ENCODE data around the gene SNX25. TPM values are rescaled to one million over a fixed set of nuclear protein-coding genes. Genes with fewer than 3 reads are reported as not detected.

Gene SNX25
- polyA plus RNA-seq, 1 donor from 2014 or later: 6.4 TPM

GRCh38 chr4:185351691-185352090, 142.3 kb downstream of the SNX25 start:
- Histone ChIP-seq H3K79me2 (replicated peaks; ENCODE audit: insufficient read depth, low read length) (no peaks in the 10 kb centered on the region), H3K9me2 (ENCODE audit: insufficient read depth, low read length) (no peaks in the 10 kb centered on the region), H3K36me3 (ENCODE audit: insufficient read depth, low read length) (no peaks in the 10 kb centered on the region), H3K9ac (ENCODE audit: low read length) (no peak overlapping the region), H4K20me1 (ENCODE audit: insufficient read depth) (no peaks in the 10 kb centered on the region), H3K27me3 (ENCODE audit: insufficient read depth, low read depth, low read length) (no peaks in the 10 kb centered on the region), H3K9me3 (ENCODE audit: low read length) (no peaks in the 10 kb centered on the region), H2AFZ (ENCODE audit: low read depth, low read length) (no peak overlapping the region), H3F3A (ENCODE audit: insufficient read depth, low read length, poor library complexity, severe bottlenecking) (no peaks in the 10 kb centered on the region), H3K4me2 (ENCODE audit: low read length) (no peak overlapping the region), H3K27ac (ENCODE audit: low read length) (no peak overlapping the region), H3K4me3 (ENCODE audit: low read length) (no peak overlapping the region)
- TF ChIP-seq RAD21 (conservative IDR thresholded peaks at IDR 0.05) (no peak), EZH2 (IDR thresholded peaks at IDR 0.05; ENCODE audit: borderline replicate concordance, insufficient read depth, low read length, poor library complexity, severe bottlenecking) (no peak), TAF1 (IDR thresholded peaks at IDR 0.05; ENCODE audit: low read depth) (no peak), POLR2AphosphoS5 (IDR thresholded peaks at IDR 0.05) (no peak), MXI1 (conservative IDR thresholded peaks at IDR 0.05; ENCODE audit: poor library complexity, severe bottlenecking) (no peak), REST (IDR thresholded peaks at IDR 0.05; ENCODE audit: borderline replicate concordance) (no peak), CTCF (IDR thresholded peaks at IDR 0.05; ENCODE audit: poor library complexity, severe bottlenecking) (no peak), EP300 (conservative IDR thresholded peaks at IDR 0.05; ENCODE audit: poor library complexity, severe bottlenecking) (no peak), SMC3 (conservative IDR thresholded peaks at IDR 0.05; ENCODE audit: poor library complexity) (no peak)

- no peaks in the 10 kb centered on the region for H3K9me3 ChIP-seq (ENCODE audit: low read length)
- no peaks in the 10 kb centered on the region for H3K36me3 ChIP-seq (ENCODE audit: insufficient read depth, low read length)
- H3K4me2 ChIP-seq (ENCODE audit: low read length): no peak overlapping the region
- H3K79me2 ChIP-seq (replicated peaks; ENCODE audit: insufficient read depth, low read length): no peaks in the 10 kb centered on the region
- H2AFZ ChIP-seq (ENCODE audit: low read depth, low read length): no peak overlapping the region
- H3K9ac ChIP-seq (ENCODE audit: low read length): no peak overlapping the region
- H3F3A ChIP-seq (ENCODE audit: insufficient read depth, low read length, poor library complexity, severe bottlenecking): no peaks in the 10 kb centered on the region
- no peaks in the 10 kb centered on the region for H3K27me3 ChIP-seq (ENCODE audit: insufficient read depth, low read depth, low read length)
- no peaks in the 10 kb centered on the region for H4K20me1 ChIP-seq (ENCODE audit: insufficient read depth)
- no peak overlapping the region for H3K27ac ChIP-seq (ENCODE audit: low read length)
- no peaks in the 10 kb centered on the region for H3K9me2 ChIP-seq (ENCODE audit: insufficient read depth, low read length)
- H3K4me3 ChIP-seq (ENCODE audit: low read length): no peak overlapping the region
- TF ChIP-seq POLR2AphosphoS5 (IDR thresholded peaks at IDR 0.05) (no peak), MXI1 (conservative IDR thresholded peaks at IDR 0.05; ENCODE audit: poor library complexity, severe bottlenecking) (no peak), TAF1 (IDR thresholded peaks at IDR 0.05; ENCODE audit: low read depth) (no peak), SMC3 (conservative IDR thresholded peaks at IDR 0.05; ENCODE audit: poor library complexity) (no peak), EZH2 (IDR thresholded peaks at IDR 0.05; ENCODE audit: borderline replicate concordance, insufficient read depth, low read length, poor library complexity, severe bottlenecking) (no peak), CTCF (IDR thresholded peaks at IDR 0.05; ENCODE audit: poor library complexity, severe bottlenecking) (no peak), RAD21 (conservative IDR thresholded peaks at IDR 0.05) (no peak), REST (IDR thresholded peaks at IDR 0.05; ENCODE audit: borderline replicate concordance) (no peak), EP300 (conservative IDR thresholded peaks at IDR 0.05; ENCODE audit: poor library complexity, severe bottlenecking) (no peak)
Measured at GRCh38 chr4:185352202-185352601, 142.8 kb downstream of the SNX25 start.

All from neural cell (in vitro differentiated cells).